Bronchial epithelial cell (primary cell): Measurements from ENCODE around the gene SRSF2. TPM values are rescaled to one million over a fixed set of nuclear protein-coding genes. Genes with fewer than 3 reads are reported as not detected.

Experiments used
- DNase-seq: peaks from one replicate; pipeline ENCODE4 v3.0.0-alpha.2; 2010; ENCODE audit warnings: low read depth
- FAIRE-seq: peaks from 2 replicates; lab custom pipeline; 2011; peaks lifted over from hg19 to GRCh38; lab: Jason Lieb, UNC
- H3K27me3 ChIP-seq: 2 replicates; pipeline ENCODE4 v1.5.1; 2011; ENCODE audit warnings: low read length; ENCODE audit not compliant: control insufficient read depth, insufficient read depth
- H3K36me3 ChIP-seq: 2 replicates; pipeline ENCODE4 v1.5.1; 2011; ENCODE audit warnings: low read length; ENCODE audit not compliant: control insufficient read depth, insufficient read depth
- H3K4me3 ChIP-seq: 2 replicates; pipeline ENCODE4 v1.5.1; 2011; ENCODE audit warnings: mild to moderate bottlenecking, low read depth, low read length, control low read depth
- CTCF ChIP-seq: IDR thresholded peaks from 2 replicates; pipeline ENCODE4 v1.5.1; 2011; ENCODE audit warnings: mild to moderate bottlenecking, moderate library complexity, low read length, control low read depth, inconsistent platforms; ENCODE audit not compliant: insufficient read depth, severe bottlenecking
- total RNA-seq: library from RNA; depleted of rRNA; stranded (reverse); fragments of >200 nt; gene quantifications from 2 replicates; pipeline ENCODE4 v1.2.1, GENCODE V29; 2014

Gene SRSF2
- total RNA-seq, 1 donor from 2014 or later = 57.9 TPM

- TF ChIP-seq CTCF = no peak
- H3K4me3 ChIP-seq = no peak overlapping the region
- DNase-seq (no peak), FAIRE-seq (no peak)
- no peaks in the 10 kb centered on the region for H3K27me3 ChIP-seq
- peaks cover 29% of the 10 kb centered on the region for H3K36me3 ChIP-seq
These were observed 14.9 kb downstream of the SRSF2 start for GRCh38 chr17:76722279-76722678.

GRCh38 chr17:76721463-76721862 is 15.7 kb downstream of the SRSF2 start:
- H3K36me3 ChIP-seq = peaks cover 29% of the 10 kb centered on the region
- H3K27me3 ChIP-seq = no peaks in the 10 kb centered on the region
- no peak for FAIRE-seq
- H3K4me3 ChIP-seq = no peak overlapping the region
- DNase-seq = no peak
- TF ChIP-seq CTCF = no peak

- FAIRE-seq (no peak), DNase-seq (no peak)
- H3K4me3 ChIP-seq = no peak overlapping the region
- H3K27me3 ChIP-seq = no peaks in the 10 kb centered on the region
- no peak for TF ChIP-seq CTCF
- H3K36me3 ChIP-seq = peaks cover 29% of the 10 kb centered on the region
These were observed 16.2 kb downstream of the SRSF2 start for GRCh38 chr17:76720941-76721340.

GRCh38 chr17:76720211-76720610 is 16.9 kb downstream of the SRSF2 start:
- H3K36me3 ChIP-seq = peaks cover 29% of the 10 kb centered on the region
- TF ChIP-seq CTCF = no peak
- no peaks in the 10 kb centered on the region for H3K27me3 ChIP-seq
- FAIRE-seq = no peak
- DNase-seq = no peak
- no peak overlapping the region for H3K4me3 ChIP-seq

GRCh38 chr17:76718516-76718915 is 18.6 kb downstream of the SRSF2 start:
- FAIRE-seq (no peak), DNase-seq (no peak)
- TF ChIP-seq CTCF = no peak
- Histone ChIP-seq H3K4me3 (no peak overlapping the region), H3K36me3 (peaks cover 25% of the 10 kb centered on the region), H3K27me3 (no peaks in the 10 kb centered on the region)

- Histone ChIP-seq H3K36me3 (peaks cover 18% of the 10 kb centered on the region), H3K27me3 (no peaks in the 10 kb centered on the region), H3K4me3 (no peak overlapping the region)
- FAIRE-seq = no peak
- TF ChIP-seq CTCF = no peak
- no peak for DNase-seq
These were observed 20.3 kb downstream of the SRSF2 start for GRCh38 chr17:76716839-76717215.
